ENCODE data around the gene ADAMTS4.

ADAMTS4 gene

DNA sequence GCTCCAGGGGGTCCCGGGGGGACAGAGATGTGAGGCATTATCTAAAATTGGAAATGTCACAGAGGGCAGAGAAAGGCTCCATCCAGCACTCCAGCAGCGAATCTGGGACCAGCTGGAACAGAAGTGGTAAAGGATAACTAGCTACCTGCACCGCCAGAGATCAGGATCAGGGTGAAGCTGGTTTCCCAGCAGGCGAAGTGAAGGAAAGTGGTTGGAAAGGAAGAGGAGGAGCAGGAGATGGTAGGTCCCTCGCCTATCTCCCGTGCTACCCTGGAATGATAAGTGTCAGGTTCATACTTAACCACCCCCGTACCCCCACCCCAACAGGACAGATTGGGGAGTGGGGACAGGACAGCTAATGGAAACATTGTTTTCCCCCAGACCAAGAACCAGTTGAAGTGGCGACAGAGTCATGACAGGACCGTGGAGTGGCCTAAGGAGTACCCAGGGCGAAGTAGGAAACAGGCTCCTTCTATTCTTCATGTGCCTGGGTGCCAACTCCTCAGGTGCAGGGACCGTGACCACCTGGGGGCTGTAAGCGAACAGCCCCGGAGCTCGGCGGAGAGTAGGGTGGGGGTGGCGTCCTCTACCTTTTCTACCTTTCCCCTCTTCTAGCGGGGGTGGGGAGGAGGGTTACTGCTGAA lies 22.3 kb downstream of the ADAMTS4 start:
- in situ Hi-C loops (cut with MboI; ENCODE audit: low sequenced_read_pairs) = no loop called here

- in situ Hi-C loops (cut with MboI; ENCODE audit: low sequenced_read_pairs) = no loop called here
Measured at GRCh38 chr1:161175771-161176453, 22.9 kb downstream of the ADAMTS4 start.

GRCh38 chr1:161174911-161175310 lies 23.9 kb downstream of the ADAMTS4 start:
- in situ Hi-C loops (cut with MboI; ENCODE audit: low sequenced_read_pairs) = no loop called here

GRCh38 chr1:161173711-161174110 lies 25.1 kb downstream of the ADAMTS4 start:
- in situ Hi-C loops (cut with MboI; ENCODE audit: low sequenced_read_pairs) = no loop called here

GRCh38 chr1:161172776-161173376 lies 26.0 kb downstream of the ADAMTS4 start:
- in situ Hi-C loops (cut with MboI; ENCODE audit: low sequenced_read_pairs) = no loop called here

GRCh38 chr1:161172349-161172748 lies 26.5 kb downstream of the ADAMTS4 start:
- in situ Hi-C loops (cut with MboI; ENCODE audit: low sequenced_read_pairs) = no loop called here

DNA sequence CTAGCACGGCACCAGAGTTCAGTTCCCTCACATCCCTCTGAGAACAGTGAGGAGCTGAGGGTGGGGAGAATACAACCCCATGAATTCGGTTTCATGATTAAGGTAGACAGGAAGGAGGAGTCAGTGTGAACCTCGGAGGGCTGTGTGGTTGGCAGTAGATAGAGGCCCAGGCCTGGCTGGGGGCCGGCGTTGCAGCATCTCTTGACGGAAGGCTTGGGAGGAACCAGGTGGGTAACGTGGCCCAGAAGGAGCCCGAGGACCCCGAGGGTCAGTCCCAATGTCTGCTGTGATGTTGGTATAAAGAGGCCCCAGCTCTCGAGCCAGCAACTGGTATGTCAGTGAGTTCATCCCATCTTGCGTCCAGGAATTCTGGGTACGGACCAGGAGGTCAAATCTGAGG lies 27.2 kb downstream of the ADAMTS4 start:
- in situ Hi-C loops (cut with MboI; ENCODE audit: low sequenced_read_pairs) = no loop called here

GRCh38 chr1:161171191-161171590 lies 27.7 kb downstream of the ADAMTS4 start:
- in situ Hi-C loops (cut with MboI; ENCODE audit: low sequenced_read_pairs) = no loop called here

DNA sequence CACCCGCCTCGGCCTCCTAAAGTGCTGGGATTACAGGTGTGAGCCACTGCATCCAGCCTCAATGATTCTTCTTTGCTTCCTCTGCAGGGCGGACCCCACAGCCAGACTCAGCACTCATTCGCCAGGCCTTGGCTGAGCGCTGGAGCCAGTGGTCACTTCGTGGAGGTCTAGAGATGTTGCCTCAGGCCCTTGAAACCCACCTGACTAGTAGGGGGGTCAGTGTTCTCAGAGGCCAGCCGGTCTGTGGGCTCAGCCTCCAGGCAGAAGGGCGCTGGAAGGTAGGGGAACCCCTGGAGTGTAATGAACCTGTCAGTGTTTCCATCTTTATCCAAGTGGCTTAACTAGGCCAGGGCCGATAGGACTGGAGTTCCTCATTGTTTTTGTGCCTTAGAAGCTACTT lies 29.9 kb downstream of the ADAMTS4 start:
- in situ Hi-C loops (cut with MboI; ENCODE audit: low sequenced_read_pairs) = no loop called here

GRCh38 chr1:161166669-161167548 lies 31.9 kb downstream of the ADAMTS4 start:
- in situ Hi-C loops (cut with MboI; ENCODE audit: low sequenced_read_pairs) = no loop called here

- in situ Hi-C loops (cut with MboI; ENCODE audit: low sequenced_read_pairs) = no loop called here
Measured at GRCh38 chr1:161165742-161166668, 32.8 kb downstream of the ADAMTS4 start, which contains the start of gene PPOX. TSS of gene PPOX (plus strand) at chr1:161166426. CDS start at chr1:161166848, 422 bp downstream.

GRCh38 chr1:161164901-161165610 lies 33.8 kb downstream of the ADAMTS4 start:
- in situ Hi-C loops (cut with MboI; ENCODE audit: low sequenced_read_pairs) = no loop called here

- in situ Hi-C loops (cut with MboI; ENCODE audit: low sequenced_read_pairs) = no loop called here
Measured at GRCh38 chr1:161163793-161164192, 35.1 kb downstream of the ADAMTS4 start.

GRCh38 chr1:161162806-161163205 lies 36.0 kb downstream of the ADAMTS4 start:
- in situ Hi-C loops (cut with MboI; ENCODE audit: low sequenced_read_pairs) = no loop called here

DNA sequence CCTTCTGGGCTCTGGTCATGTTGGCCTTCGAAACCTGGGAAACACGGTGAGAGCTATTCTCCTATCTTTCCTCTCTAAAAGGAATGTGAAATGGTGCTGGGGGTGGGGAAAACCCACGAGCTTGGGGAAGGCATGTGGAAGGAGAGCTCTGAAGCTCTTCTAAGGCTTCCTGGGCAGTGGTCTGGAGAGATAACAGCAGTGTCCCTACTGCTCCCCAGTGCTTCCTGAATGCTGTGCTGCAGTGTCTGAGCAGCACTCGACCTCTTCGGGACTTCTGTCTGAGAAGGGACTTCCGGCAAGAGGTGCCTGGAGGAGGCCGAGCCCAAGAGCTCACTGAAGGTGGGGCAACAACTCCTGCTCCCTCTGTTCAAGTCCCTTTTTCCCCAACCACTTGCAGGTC lies 36.8 kb downstream of the ADAMTS4 start:
- in situ Hi-C loops (cut with MboI; ENCODE audit: low sequenced_read_pairs) = no loop called here

DNA sequence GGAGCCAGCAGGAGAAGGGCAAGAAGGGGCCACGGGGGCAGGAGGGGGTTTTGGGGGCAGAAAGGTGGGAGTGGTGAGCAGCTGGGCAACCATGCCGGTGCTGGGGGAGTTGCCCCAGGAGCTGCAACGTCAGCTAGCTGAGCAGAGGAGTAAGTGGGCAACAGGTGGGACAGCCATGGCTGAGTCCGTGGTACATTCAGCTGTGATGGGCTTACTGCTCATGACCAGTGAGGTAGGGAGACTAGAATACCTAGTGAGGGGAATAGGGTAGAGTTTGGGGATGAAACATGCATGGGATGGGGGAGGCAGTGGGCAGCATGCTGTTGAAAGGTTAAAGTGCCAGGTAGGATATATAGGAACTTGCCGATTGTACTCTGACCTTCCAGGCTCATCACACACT lies 37.2 kb downstream of the ADAMTS4 start:
- in situ Hi-C loops (cut with MboI; ENCODE audit: low sequenced_read_pairs) = no loop called here

GRCh38 chr1:161160671-161161145 lies 38.1 kb downstream of the ADAMTS4 start:
- in situ Hi-C loops (cut with MboI; ENCODE audit: low sequenced_read_pairs) = no loop called here

GRCh38 chr1:161159913-161160243 lies 39.0 kb downstream of the ADAMTS4 start:
- in situ Hi-C loops (cut with MboI; ENCODE audit: low sequenced_read_pairs) = no loop called here

DNA sequence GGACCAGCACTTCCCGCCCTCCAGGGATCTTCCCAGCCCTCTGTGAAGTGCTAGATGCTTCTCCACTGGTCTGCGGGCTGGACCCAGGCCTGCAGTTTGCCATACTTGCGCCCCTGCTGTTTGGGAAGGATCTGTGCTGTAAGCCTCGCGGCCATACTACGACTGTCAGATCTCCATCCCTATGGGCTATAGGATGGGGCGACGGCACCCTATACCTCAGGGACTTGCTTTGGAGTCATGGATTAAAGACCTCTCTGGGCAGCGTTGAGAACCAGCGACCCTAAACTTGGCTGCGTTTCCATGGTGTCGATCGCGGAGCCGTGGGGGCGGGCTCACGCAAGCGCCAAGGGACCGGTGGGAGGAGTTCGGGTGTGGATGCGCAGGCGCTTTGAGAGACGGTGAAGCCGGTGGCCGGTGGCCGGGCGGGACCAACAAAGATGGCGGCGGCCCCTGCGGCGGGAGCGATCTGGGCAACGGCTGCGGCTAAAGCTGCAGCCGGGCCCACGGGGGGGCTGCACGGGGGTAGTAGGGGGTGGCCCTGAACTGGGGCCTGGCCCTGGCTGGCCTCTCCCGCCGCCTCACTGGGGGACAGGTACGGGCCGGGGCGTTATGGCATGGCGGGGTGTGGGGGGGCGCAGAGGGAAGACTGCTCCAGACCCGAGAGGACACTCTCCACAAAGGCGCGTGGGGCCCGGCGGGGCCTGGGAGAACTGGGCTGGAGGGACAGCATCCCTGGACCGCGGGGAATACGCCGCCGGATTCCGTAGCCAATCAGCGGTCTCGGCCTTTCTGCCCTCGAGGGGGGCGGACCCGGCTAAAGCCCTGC lies 39.6 kb downstream of the ADAMTS4 start, which contains the start of gene USP21:
TSS of gene USP21 (plus strand) at position 414 of the 826 bp plus-strand sequence. CDS start 1,141 bp downstream, outside the sequence.
- in situ Hi-C loops (cut with MboI; ENCODE audit: low sequenced_read_pairs) = no loop called here

Data from hTERT RPE-1 (cell line).